ENCODE results near the gene PPP3CA. TPM values are rescaled to one million over a fixed set of nuclear protein-coding genes. Genes with fewer than 3 reads are reported as not detected.
"Not testable (repeated sequence)": the region's sequence is repeated elsewhere in the genome, so short reads cannot be mapped to it uniquely, and the experiment has no call there.

Gene PPP3CA
- total and polyA plus RNA-seq, 11 donors: 5.9 to 32.5 (median 19.3) TPM

DNA sequence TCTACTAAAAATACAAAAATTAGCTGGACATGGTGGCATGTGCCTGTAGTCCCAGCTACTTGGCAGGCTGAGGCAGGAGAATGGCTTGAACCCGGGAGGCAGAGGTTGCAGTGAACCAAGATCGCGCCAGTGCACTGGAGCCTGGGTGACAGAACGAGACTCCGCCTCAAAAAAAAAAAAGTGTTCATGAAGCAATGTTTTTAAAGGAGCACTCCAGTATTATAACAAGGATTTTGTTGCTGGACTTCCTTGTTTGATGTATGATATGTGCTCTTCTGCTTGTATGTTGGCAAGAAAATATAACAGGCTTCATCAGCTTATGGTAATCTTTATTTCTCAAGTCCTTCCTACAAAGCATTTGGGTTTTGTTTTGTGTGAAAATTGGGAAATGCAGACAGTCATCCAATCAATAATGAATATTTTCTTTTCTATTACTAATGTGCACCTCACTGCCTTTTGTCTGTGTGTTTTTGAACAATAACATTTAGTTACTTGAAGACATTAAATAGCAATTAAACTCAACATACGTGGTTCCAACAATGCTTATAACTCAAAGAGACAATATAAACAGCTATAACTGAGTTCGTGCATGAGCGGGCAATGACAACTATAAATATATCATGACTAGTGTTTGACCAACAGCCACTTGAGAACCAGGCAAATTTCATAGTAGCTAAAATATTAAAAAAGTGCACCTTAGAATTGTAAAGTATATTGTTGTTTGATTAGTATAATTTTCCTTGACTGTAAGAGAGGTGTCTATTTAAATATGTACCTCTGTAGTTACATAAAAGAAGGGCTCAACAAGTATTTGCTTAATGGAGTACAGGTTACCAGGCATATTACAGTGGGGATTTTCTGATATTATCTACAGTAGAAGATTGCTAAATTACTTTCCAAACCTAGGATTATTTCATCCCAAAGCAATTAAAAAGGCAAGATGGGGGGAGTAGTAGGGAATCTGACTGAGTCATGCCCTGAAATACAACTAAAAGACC is 210.7 kb downstream of the PPP3CA start:
- intact Hi-C loops (cut with DNase I): no loop called here
- H3K4me3 ChIP-seq: no peak overlapping the region
- 93 to 96% (median 94%) methylated on average over 8 of the region's 8 CpGs for WGBS, 4 donors
- DNase-seq: peak in 1 of 5 donors; percentile 19
- no peak overlapping the region for H3K27ac ChIP-seq
- TF ChIP-seq, protein P1, sequence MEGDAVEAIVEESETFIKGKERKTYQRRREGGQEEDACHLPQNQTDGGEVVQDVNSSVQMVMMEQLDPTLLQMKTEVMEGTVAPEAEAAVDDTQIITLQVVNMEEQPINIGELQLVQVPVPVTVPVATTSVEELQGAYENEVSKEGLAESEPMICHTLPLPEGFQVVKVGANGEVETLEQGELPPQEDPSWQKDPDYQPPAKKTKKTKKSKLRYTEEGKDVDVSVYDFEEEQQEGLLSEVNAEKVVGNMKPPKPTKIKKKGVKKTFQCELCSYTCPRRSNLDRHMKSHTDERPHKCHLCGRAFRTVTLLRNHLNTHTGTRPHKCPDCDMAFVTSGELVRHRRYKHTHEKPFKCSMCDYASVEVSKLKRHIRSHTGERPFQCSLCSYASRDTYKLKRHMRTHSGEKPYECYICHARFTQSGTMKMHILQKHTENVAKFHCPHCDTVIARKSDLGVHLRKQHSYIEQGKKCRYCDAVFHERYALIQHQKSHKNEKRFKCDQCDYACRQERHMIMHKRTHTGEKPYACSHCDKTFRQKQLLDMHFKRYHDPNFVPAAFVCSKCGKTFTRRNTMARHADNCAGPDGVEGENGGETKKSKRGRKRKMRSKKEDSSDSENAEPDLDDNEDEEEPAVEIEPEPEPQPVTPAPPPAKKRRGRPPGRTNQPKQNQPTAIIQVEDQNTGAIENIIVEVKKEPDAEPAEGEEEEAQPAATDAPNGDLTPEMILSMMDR (IDR thresholded peaks at IDR 0.05): no peak
- no peak for TF ChIP-seq POLR2A (IDR thresholded peaks at IDR 0.05)
- no peaks in the 10 kb centered on the region for H3K27me3 ChIP-seq
- ATAC-seq: no peak
- no peaks in the 10 kb centered on the region for H3K36me3 ChIP-seq
- peaks cover 0 to 19% (median 0%) of the 10 kb centered on the region in 12 donors for H3K4me1 ChIP-seq
- peaks cover 0 to 13% (median 3%) of the 10 kb centered on the region in 12 donors for H3K9me3 ChIP-seq

DNA sequence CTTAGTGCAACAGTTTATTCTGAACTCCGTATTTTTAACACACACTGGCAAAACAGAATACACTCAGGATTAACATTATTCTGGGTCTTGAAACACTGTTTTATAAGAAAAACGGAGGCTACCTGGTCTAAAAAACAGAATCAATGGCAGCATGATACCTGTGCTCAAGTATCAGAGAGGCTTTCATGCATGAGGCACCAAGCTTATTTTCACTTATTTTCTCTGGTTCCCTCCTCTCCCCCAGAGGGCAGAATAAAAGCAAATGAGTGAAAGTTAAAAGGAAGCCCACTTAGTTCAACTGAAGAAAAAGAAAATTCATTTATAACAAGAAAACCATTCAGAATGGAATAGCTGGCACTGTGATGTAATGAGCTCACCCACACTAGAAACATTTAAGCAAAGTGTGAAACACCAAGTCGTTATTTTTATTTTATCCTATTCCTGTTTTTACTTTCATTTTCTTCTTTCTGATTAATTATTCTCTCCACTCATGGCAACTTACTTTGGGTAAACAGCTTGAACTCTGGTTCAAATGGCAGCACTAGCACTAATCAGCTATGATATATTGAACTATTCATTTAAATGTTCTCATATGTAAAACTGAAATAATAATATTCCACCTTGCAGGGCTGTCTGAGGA is 211.8 kb downstream of the PPP3CA start:
- H3K9me3 ChIP-seq: peaks cover 0 to 20% (median 3%) of the 10 kb centered on the region in 12 donors
- 74 to 83% (median 79%) methylated on average over 3 of the region's 3 CpGs for WGBS, 4 donors
- TF ChIP-seq POLR2A (IDR thresholded peaks at IDR 0.05): no peak
- TF ChIP-seq, protein P1 (IDR thresholded peaks at IDR 0.05): no peak
- H3K4me1 ChIP-seq: peaks cover 0 to 15% (median 0%) of the 10 kb centered on the region in 12 donors
- H3K27ac ChIP-seq: no peak overlapping the region
- H3K27me3 ChIP-seq: no peaks in the 10 kb centered on the region
- H3K36me3 ChIP-seq: no peaks in the 10 kb centered on the region
- DNase-seq: no peak
- no peak for ATAC-seq
- H3K4me3 ChIP-seq: no peak overlapping the region
- intact Hi-C loops (cut with DNase I): no loop called here

DNA sequence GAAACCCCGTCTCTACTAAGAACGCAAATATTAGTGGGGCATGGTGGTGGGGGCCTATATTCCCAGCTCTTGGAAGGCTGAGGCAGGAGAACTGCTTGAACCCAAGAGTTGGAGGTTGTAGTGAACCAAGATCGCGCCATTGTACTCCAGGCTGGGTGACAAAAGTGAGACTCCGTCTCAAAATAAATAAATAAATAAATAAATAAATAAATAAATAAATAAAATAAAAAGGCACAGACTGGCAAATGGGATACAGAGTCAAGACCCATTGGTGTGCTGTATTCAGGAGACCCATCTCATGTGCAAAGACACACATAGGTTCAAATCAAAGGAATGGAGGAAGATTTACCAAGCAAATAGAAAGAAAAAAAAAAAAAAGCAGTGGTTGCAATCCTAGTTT is 216.3 kb downstream of the PPP3CA start:
- H3K27ac ChIP-seq; H3K4me3 ChIP-seq; H3K27me3 ChIP-seq; DNase-seq; H3K36me3 ChIP-seq; ATAC-seq; intact Hi-C loops (cut with DNase I): not testable (repeated sequence)
- WGBS, 4 donors: 79 to 99% (median 92%) methylated on average over 5 of the region's 5 CpGs
- H3K9me3 ChIP-seq: peaks cover 0 to 21% (median 3%) of the 10 kb centered on the region in 12 donors
- peaks cover 0 to 30% (median 1%) of the 10 kb centered on the region in 12 donors for H3K4me1 ChIP-seq

DNA sequence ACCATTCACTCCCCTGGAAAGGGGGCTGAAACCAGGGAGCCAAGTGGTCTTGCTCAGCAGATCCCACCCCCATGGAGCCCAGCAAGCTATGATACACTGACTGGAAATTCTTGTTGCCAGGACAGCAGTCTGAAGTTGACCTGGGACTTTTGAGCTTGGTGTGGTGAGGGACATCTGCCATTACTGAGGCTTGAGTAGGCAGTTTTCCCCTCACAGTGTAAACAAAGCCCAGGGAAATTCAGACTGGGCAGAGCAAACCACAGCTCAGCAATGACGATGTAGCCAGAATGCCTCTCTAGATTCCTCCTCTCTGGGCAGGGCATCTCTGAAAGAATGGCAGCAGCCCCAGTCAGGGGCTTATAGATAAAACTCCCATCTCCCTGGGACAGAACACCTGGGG is 218.4 kb downstream of the PPP3CA start:
- H3K27me3 ChIP-seq; intact Hi-C loops (cut with DNase I): not testable (repeated sequence)

DNA sequence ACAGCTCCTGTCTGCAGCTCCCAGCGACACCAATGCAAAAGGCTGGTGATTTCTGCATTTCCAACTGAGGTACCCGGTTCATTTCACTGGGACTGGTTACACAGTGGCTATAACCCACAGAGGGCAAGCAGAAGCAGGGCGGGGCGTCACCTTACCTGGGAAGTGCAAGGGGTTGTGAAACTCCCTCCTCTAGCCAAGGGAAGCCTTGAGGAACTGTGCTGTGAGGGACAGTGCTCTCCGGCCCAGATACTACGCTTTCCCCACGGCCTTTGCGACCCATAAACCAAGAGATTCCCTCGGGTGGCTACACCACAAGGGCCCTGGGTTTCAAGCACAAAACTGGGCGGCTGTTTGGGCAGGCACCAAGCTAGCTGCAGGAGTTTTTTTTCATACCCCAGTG is 218.9 kb downstream of the PPP3CA start:
- Histone ChIP-seq H3K27me3 (no peaks in the 10 kb centered on the region), H3K4me3 (no peak overlapping the region), H3K27ac (no peak overlapping the region), H3K36me3 (no peaks in the 10 kb centered on the region), H3K4me1 (peaks cover 0 to 26% (median 0%) of the 10 kb centered on the region in 12 donors), H3K9me3 (peaks cover 0 to 12% (median 0%) of the 10 kb centered on the region in 12 donors)
- intact Hi-C loops (cut with DNase I): no loop called here
- ATAC-seq (no peak), DNase-seq (no peak)
- WGBS, 4 donors: 93 to 98% (median 96%) methylated on average over 10 of the region's 10 CpGs
- no peak for TF ChIP-seq POLR2A (IDR thresholded peaks at IDR 0.05)
- TF ChIP-seq, protein P1 (IDR thresholded peaks at IDR 0.05): no peak

More for the DNA sequence above, 218.4 kb downstream of the PPP3CA start:
- not testable (repeated sequence) for H3K36me3 ChIP-seq, DNase-seq, ATAC-seq, H3K27ac ChIP-seq, H3K4me3 ChIP-seq
- H3K9me3 ChIP-seq: peaks cover 0 to 17% (median 2%) of the 10 kb centered on the region in 12 donors
- H3K4me1 ChIP-seq: peaks cover 0 to 26% (median 0%) of the 10 kb centered on the region in 12 donors
- WGBS, 4 donors: 95 to 98% methylated on average over 1 of the region's 1 CpG; no CpG with 5 or more reads in 2 of the 4 donors
